Liver (tissue), 9 donors: ENCODE measurements around the gene CPA5. TPM values are rescaled to one million over a fixed set of nuclear protein-coding genes. Genes with fewer than 3 reads are reported as not detected.

Source experiments
- DNase-seq: peaks from one replicate; pipeline ENCODE4 v3.0.0-alpha.2; 2017; ENCODE audit warnings: low spot score
- H3K27ac ChIP-seq, 2 donors: one replicate each; pipeline ENCODE4 v1.7.0; 2013; ENCODE audit warnings: inconsistent platforms in 2 of 2, low read length in 2 of 2, control low read depth in 1 of 2, low read depth in 1 of 2, mild to moderate bottlenecking in 1 of 2
- H3K27me3 ChIP-seq, 4 donors: one replicate each; pipeline versions ENCODE4 v1.6.1 to v1.7.0; 2013; ENCODE audit warnings: low read length in 3 of 4, inconsistent platforms in 1 of 4, mild to moderate bottlenecking in 1 of 4, moderate library complexity in 1 of 4; ENCODE audit not compliant: control insufficient read depth in 4 of 4, insufficient read depth in 4 of 4
- H3K36me3 ChIP-seq, 4 donors: one replicate each; pipeline versions ENCODE4 v1.6.1 to v1.7.0; 2013; ENCODE audit warnings: low read length in 3 of 4, mild to moderate bottlenecking in 3 of 4, low read depth in 1 of 4, moderate library complexity in 1 of 4; ENCODE audit not compliant: control insufficient read depth in 4 of 4, insufficient read depth in 3 of 4
- H3K4me1 ChIP-seq, 4 donors: one replicate each; pipeline versions ENCODE4 v1.6.1 to v1.7.0; 2013; ENCODE audit warnings: low read length in 3 of 4, mild to moderate bottlenecking in 3 of 4, moderate library complexity in 1 of 4; ENCODE audit not compliant: control insufficient read depth in 4 of 4, insufficient read depth in 4 of 4
- H3K4me3 ChIP-seq, 3 donors: one replicate each; pipeline versions ENCODE4 v1.6.1 to v1.7.0; 2013; ENCODE audit warnings: low read length in 3 of 3, control low read depth in 1 of 3, low read depth in 1 of 3, mild to moderate bottlenecking in 1 of 3
- H3K9ac ChIP-seq, 2 donors: one replicate each; pipeline ENCODE4 v1.7.0; 2013; ENCODE audit warnings: low read length in 2 of 2, mild to moderate bottlenecking in 2 of 2, moderate library complexity in 2 of 2, control low read depth in 1 of 2, low read depth in 1 of 2
- H3K9me3 ChIP-seq, 4 donors: one replicate each; pipeline versions ENCODE4 v1.6.1 to v1.7.0; 2013; ENCODE audit warnings: low read length in 3 of 4; ENCODE audit not compliant: control insufficient read depth in 4 of 4
- EGR1 ChIP-seq, 2 donors: IDR thresholded peaks; 2 replicates each; pipeline ENCODE4 v1.6.1; 2016 to 2018; ENCODE audit warnings: antibody characterized with exemption in 2 of 2, low read depth in 2 of 2
- FOXA1 ChIP-seq: IDR thresholded peaks from 2 replicates; pipeline ENCODE4 v1.6.1; 2016; ENCODE audit warnings: antibody characterized with exemption
- HNF4A ChIP-seq, 2 donors: conservative IDR thresholded peaks; 2 replicates each; pipeline ENCODE4 v1.6.1; 2016; ENCODE audit warnings: antibody characterized with exemption in 2 of 2, mild to moderate bottlenecking in 2 of 2
- HNF4G ChIP-seq: IDR thresholded peaks from 2 replicates; pipeline ENCODE4 v1.6.1; 2016; ENCODE audit warnings: antibody characterized with exemption
- JUND ChIP-seq, 2 donors: IDR thresholded peaks; 2 replicates each; pipeline ENCODE4 v1.6.1; 2016; ENCODE audit warnings: antibody characterized with exemption in 2 of 2
- MAX ChIP-seq: IDR thresholded peaks from 2 replicates; pipeline ENCODE4 v1.6.1; 2016; ENCODE audit warnings: antibody characterized with exemption
- NR2F2 ChIP-seq: IDR thresholded peaks from 2 replicates; pipeline ENCODE4 v1.6.1; 2016; ENCODE audit warnings: antibody characterized with exemption
- RAD21 ChIP-seq, 2 donors: IDR thresholded peaks; 2 replicates each; pipeline ENCODE4 v1.6.1; 2016; ENCODE audit warnings: antibody characterized with exemption in 2 of 2, mild to moderate bottlenecking in 2 of 2
- RXRA ChIP-seq, 2 donors: IDR thresholded peaks; 2 replicates each; pipeline ENCODE4 v1.6.1; 2017 to 2018; ENCODE audit warnings: antibody characterized with exemption in 2 of 2, mild to moderate bottlenecking in 1 of 2
- SP1 ChIP-seq: IDR thresholded peaks from 2 replicates; pipeline ENCODE4 v1.6.1; 2018; ENCODE audit warnings: antibody characterized with exemption, mild to moderate bottlenecking
- TAF1 ChIP-seq: conservative IDR thresholded peaks from 2 replicates; pipeline ENCODE4 v1.6.1; 2016; ENCODE audit warnings: antibody characterized with exemption, mild to moderate bottlenecking
- YY1 ChIP-seq: IDR thresholded peaks from 2 replicates; pipeline ENCODE4 v1.6.1; 2016; ENCODE audit warnings: antibody characterized with exemption, mild to moderate bottlenecking
- WGBS: extraction: QIAGEN DNeasy Blood & Tissue Kit; methylation state at CpG from one replicate; pipeline ENCODE4 v1.1.7; 2013; 5-methylcytosine and 5-hydroxymethylcytosine counted together
- polyA plus RNA-seq, 2 donors: library from polyadenylated mRNA; stranded (reverse) in 1 of 2; unstranded in 1 of 2; fragments of 200-250 nt in 1 of 2; fragments of >200 nt in 1 of 2; fragmentation: Nextera tagmentation in 1 of 2; extraction: Ambion mirVana in 1 of 2; gene quantifications; one replicate each; pipeline versions ENCODE4 v1.2.1 to v1.2.3, GENCODE V29; 2013 to 2015
- total RNA-seq, 2 donors: library from RNA; depleted of rRNA; stranded (reverse); fragments of >200 nt; gene quantifications; one replicate each; pipeline ENCODE4 v1.2.3, GENCODE V29; 2014
- donor health status: healthy.
- donor health status: healthy.
- donor health status: healthy.
- donor health status: healthy.
- donor health status: healthy.

CPA5 gene
- total and polyA plus RNA-seq, 4 donors, result 0.33 TPM; not detected in 3

GRCh38 chr7:130298544-130299326 is 45.9 kb upstream of the CPA5 start:
- DNase-seq, result no peak
- no peaks in the 10 kb centered on the region for H3K4me1 ChIP-seq
- no peak overlapping the region for H3K4me3 ChIP-seq
- H3K9ac ChIP-seq, result no peak overlapping the region
- H3K27ac ChIP-seq, result no peak overlapping the region
- 65% methylated on average over 5 of the region's 5 CpGs for WGBS
- H3K27me3 ChIP-seq, result peaks cover 0 to 3% (median 0%) of the 10 kb centered on the region in 4 donors
- H3K36me3 ChIP-seq, result no peaks in the 10 kb centered on the region
- TF ChIP-seq TAF1, result no peak
- no peak for TF ChIP-seq HNF4G
- TF ChIP-seq HNF4A (conservative IDR thresholded peaks at IDR 0.05), result peak; percentile 75 to 77
- peaks cover 0 to 4% (median under 1%) of the 10 kb centered on the region in 4 donors for H3K9me3 ChIP-seq

GRCh38 chr7:130299866-130300265 is 44.8 kb upstream of the CPA5 start:
- 93% methylated on average over 7 of the region's 7 CpGs for WGBS
- H3K4me1 ChIP-seq, result no peaks in the 10 kb centered on the region
- H3K27ac ChIP-seq, result no peak overlapping the region
- H3K4me3 ChIP-seq, result no peak overlapping the region
- DNase-seq, result no peak
- H3K36me3 ChIP-seq, result no peaks in the 10 kb centered on the region
- no peaks in the 10 kb centered on the region for H3K9me3 ChIP-seq
- TF ChIP-seq HNF4A (conservative IDR thresholded peaks at IDR 0.05), result no peak
- TF ChIP-seq YY1, result no peak
- TF ChIP-seq JUND (IDR thresholded peaks at IDR 0.05), result no peak
- TF ChIP-seq RAD21 (IDR thresholded peaks at IDR 0.05), result no peak
- no peak for TF ChIP-seq NR2F2
- TF ChIP-seq TAF1, result no peak
- peaks cover 0 to 3% (median 0%) of the 10 kb centered on the region in 4 donors for H3K27me3 ChIP-seq
- H3K9ac ChIP-seq, result no peak overlapping the region

- Histone ChIP-seq H3K4me1 (no peaks in the 10 kb centered on the region), H3K27me3 (no peaks in the 10 kb centered on the region), H3K36me3 (no peaks in the 10 kb centered on the region), H3K9ac (no peak overlapping the region), H3K4me3 (no peak overlapping the region), H3K9me3 (no peaks in the 10 kb centered on the region), H3K27ac (no peak overlapping the region)
- DNase-seq, result no peak
- no peak for TF ChIP-seq FOXA1
- TF ChIP-seq MAX, result no peak
- no peak for TF ChIP-seq JUND (IDR thresholded peaks at IDR 0.05)
- no peak for TF ChIP-seq EGR1 (IDR thresholded peaks at IDR 0.05; ENCODE audit: low read depth in 2 of 2)
- TF ChIP-seq RXRA (IDR thresholded peaks at IDR 0.05), result no peak
- WGBS, result 86% methylated on average over 8 of the region's 8 CpGs
Measured at GRCh38 chr7:130301501-130302020, 43.1 kb upstream of the CPA5 start.

- Histone ChIP-seq H3K27me3 (no peaks in the 10 kb centered on the region), H3K9ac (no peak overlapping the region), H3K27ac (no peak overlapping the region), H3K36me3 (no peaks in the 10 kb centered on the region), H3K4me3 (no peak overlapping the region), H3K9me3 (no peaks in the 10 kb centered on the region), H3K4me1 (no peaks in the 10 kb centered on the region)
- TF ChIP-seq SP1 (no peak), NR2F2 (no peak), JUND (IDR thresholded peaks at IDR 0.05) (no peak), RAD21 (IDR thresholded peaks at IDR 0.05) (no peak)
- DNase-seq, result no peak
Measured at GRCh38 chr7:130302649-130303048, 42.0 kb upstream of the CPA5 start.
